ENCODE data around the gene WWOX.

DNA sequence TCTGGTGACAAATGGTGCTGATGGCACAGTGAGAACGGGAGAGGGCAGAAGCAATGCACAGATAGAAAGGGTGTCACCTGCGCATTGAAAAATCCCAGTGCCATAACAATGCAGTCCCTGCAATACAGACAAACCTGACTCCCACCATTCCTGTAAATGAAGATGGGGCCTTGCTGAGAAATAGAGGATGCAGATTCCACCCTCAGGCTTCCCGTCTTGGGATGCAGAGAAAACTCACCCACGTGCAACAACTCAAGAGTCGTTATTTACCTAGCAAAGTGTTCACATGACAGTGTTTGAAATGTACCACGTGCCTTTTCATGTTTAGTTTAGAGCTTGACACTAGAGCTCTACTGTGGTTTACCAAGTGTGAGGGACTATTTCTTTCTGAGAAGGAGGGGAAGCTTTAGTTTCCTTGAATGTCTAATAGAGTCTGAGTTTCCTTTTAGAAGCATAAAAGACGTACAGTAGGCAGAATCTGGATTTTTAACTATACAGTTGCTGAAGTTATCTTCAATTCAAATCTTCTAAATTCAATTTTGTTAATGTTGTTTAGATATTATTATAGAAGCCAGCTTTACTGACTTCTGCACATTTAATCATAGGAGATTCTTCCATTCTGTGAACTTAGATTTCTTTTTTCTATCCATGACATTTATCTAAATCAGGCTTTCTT is 35.6 kb downstream of the WWOX start:
- TF ChIP-seq, protein P1, sequence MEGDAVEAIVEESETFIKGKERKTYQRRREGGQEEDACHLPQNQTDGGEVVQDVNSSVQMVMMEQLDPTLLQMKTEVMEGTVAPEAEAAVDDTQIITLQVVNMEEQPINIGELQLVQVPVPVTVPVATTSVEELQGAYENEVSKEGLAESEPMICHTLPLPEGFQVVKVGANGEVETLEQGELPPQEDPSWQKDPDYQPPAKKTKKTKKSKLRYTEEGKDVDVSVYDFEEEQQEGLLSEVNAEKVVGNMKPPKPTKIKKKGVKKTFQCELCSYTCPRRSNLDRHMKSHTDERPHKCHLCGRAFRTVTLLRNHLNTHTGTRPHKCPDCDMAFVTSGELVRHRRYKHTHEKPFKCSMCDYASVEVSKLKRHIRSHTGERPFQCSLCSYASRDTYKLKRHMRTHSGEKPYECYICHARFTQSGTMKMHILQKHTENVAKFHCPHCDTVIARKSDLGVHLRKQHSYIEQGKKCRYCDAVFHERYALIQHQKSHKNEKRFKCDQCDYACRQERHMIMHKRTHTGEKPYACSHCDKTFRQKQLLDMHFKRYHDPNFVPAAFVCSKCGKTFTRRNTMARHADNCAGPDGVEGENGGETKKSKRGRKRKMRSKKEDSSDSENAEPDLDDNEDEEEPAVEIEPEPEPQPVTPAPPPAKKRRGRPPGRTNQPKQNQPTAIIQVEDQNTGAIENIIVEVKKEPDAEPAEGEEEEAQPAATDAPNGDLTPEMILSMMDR (conservative IDR thresholded peaks at IDR 0.05; ENCODE audit: low read depth, low read length): no peak
- TF ChIP-seq EZH2 (IDR thresholded peaks at IDR 0.05; ENCODE audit: low read length, unreplicated experiment): no peak
